HG02623 (cell line): Measurements from ENCODE around the gene ESRRB.

Experiments used
- ATAC-seq: cut with Tn5 transposase; IDR thresholded peaks from one replicate; pipeline ENCODE4 v1.9.1; 2021; ENCODE audit warnings: moderate library complexity; ENCODE audit not compliant: unreplicated experiment

The ESRRB gene

GRCh38 chr14:76375947-76376404, at the start of gene ESRRB:
ESRRB (plus strand) TSS chr14:76376137; CDS start chr14:76376402, 265 bp downstream.
- no peak for ATAC-seq

- ATAC-seq = no peak
Observed at GRCh38 chr14:76326918-76327689, 48.8 kb upstream of the ESRRB start.

- ATAC-seq = no peak
Observed at GRCh38 chr14:76328457-76329137, 47.3 kb upstream of the ESRRB start.

- no peak for ATAC-seq
Observed at GRCh38 chr14:76329154-76329928, 46.6 kb upstream of the ESRRB start.

GRCh38 chr14:76329951-76330350, 46.0 kb upstream of the ESRRB start:
- ATAC-seq = no peak

DNA sequence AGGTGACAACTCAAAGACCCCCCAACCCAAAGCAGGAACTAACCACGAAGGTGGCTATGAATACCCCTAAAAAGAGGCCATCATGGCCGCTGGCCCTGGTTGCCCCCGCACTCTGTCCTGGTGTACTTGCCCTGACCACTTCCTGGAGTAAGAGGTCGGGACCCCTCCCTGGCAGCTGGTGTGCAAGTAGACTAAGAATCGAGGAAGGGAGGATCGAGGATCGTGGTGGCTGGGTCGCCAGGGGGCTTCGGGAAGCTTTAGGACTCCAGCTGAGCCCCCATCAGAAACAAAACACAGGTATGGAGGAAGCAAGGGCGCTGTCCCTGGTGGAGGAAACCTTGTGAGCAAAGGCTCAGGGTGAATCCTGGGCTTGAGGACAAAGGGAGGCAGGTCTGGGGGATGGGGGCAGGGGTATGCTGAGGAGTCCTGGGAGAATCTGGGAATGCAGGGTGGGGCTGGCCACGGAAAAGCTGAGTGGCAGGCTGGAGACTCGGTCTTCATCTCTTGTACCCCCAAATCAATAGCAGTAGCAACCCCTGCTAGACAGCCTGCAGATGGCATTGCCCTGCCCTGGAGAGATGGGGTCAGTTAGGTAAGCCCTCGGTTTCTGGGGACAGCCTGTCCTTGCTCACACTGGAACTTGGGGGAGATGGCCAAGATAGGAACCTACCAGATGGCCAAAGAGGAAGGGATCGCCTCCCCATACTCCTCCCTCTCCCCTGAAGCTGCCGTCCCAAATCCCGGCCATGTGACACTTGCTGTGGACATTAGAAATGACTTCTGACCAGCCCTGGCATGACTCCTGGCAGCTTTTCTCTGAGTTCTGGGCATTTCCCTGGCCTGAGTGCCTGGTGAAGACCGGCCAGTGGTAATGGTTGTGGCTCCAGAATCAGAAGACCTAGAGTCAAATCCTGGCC, 45.3 kb upstream of the ESRRB start:
- no peak for ATAC-seq

DNA sequence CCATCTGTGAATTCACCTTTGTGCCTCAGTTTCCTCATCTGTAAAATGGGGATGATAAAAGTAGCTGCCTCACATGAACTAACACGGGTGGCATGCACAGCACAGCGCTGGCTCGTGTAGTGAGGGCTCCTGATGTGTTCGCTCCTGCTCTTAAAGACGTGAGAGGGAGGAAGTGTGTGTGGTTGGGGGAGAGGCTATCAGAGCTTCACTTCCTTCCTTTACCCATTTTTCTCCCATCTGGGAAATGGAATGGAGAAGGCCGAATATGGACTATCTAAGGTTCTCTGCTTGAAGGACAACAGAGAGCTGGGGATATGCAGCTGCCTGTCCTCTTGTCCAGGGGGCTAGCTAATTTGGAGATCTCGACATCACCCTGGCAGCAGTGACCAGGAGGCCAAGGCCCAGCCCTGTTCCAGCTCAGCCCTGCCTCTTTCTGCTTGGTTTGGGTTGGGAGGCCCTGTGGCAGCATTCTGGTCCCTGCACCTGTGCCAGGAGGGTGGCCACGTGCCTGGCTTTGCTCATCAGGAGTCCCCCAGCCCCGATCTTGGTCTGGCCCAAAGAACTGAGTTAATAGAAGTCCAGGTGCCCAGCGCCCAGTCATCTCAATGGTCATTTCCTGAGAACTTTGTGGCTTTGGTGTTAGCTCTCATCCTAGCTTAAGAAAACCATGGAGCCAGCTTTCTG, 44.5 kb upstream of the ESRRB start:
- no peak for ATAC-seq

GRCh38 chr14:76333664-76334063, 42.3 kb upstream of the ESRRB start:
- ATAC-seq = no peak

GRCh38 chr14:76334316-76334715, 41.6 kb upstream of the ESRRB start:
- no peak for ATAC-seq

- no peak for ATAC-seq
Observed at GRCh38 chr14:76336876-76337275, 39.1 kb upstream of the ESRRB start.

GRCh38 chr14:76337635-76338545, 38.0 kb upstream of the ESRRB start:
- no peak for ATAC-seq

- no peak for ATAC-seq
Observed at GRCh38 chr14:76339728-76340615, 36.0 kb upstream of the ESRRB start.

DNA sequence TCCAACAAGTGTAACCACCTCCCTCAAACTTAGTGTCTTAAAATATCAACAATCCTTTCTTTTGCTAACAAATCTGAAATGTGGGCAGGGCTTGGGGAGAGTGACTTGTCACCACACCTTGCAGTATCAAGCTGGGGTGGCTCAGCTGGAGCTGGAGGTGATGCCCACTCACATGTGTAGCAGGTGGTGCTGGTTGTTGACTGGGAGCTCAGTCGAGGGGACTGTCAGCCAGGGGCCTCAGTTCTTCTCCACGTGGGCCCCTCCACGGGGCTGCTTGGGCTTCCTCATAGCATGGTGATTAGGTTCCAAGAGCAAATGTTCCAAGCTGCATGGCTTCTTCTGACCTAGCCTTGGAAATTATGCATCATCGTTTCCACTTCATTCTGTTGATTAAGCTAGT, 32.6 kb upstream of the ESRRB start:
- ATAC-seq = no peak

GRCh38 chr14:76346391-76347160, 29.4 kb upstream of the ESRRB start:
- no peak for ATAC-seq

DNA sequence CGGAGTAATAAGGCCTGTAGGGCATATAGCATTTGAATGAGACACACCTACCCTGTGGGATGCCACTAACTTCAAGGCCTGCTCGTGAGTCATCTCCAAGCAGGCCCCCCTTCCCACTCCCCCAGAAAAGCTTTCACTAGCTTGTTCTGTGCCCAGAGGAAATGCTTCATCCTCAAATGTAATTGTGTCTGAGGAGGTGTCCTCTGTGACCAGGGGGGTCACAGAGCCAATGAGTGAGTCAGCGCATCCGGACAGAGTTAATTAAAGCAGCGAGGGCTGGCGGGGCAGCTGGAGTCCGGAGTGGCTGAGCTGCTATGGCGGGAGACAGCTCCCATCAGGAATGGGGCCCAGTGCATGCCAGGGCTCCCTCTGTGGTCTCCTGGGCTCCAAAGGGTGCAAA, 27.0 kb upstream of the ESRRB start:
- ATAC-seq = no peak

DNA sequence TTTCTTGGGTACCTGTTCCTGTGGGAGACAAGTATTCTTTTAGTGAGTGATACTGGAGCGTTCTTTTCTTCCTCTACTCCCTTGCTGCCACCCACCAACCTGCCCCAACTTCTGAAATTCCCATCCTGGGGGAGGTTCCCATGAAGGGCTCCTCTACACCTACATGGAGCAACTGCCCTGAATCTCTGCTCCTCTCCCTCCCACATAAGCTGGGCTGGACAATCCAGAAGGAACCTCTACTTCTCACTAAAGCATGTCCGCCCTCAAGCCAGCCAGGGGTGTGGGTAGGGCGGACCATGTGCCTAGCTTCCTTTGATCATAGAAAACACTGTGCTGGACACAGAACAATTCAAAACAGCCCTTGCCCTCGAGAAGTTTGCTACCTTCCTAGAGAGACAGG, 25.9 kb upstream of the ESRRB start:
- ATAC-seq = no peak

DNA sequence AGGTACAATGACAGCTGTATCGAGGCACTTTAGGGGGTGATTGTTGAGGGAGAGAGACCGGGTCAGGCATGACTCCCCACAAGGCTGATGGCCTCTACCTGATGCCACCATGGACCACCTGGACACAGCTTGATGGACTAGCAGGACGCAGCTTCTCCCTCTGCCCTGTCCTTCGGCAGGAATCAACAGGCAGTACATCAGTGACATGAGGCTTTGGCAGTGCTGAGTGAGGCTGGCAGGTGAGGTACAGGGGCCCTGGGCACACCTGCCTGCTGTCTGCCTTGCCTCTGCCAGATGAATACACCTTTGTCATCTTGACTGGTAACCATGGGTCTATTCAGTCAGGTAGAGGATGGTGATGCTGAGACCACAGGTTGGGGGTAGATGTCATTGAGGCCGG, 25.3 kb upstream of the ESRRB start:
- no peak for ATAC-seq
